Ureter (tissue), 1 donor: ENCODE measurements around the gene RGS12. TPM values are rescaled to one million over a fixed set of nuclear protein-coding genes. Genes with fewer than 3 reads are reported as not detected.

Source experiments
- DNase-seq: peaks from one replicate; pipeline ENCODE4 v3.0.0-alpha.2; 2020; ENCODE audit warnings: low spot score
- total RNA-seq: library from RNA; stranded (reverse); gene quantifications from one replicate; pipeline ENCODE4 v1.2.4, GENCODE V29; 2023
- donor health status: DM: yes; HTN: yes; CAD: no.

The RGS12 gene
- 50.8 TPM for total RNA-seq

- DNase-seq: peak; percentile 94
Measured at GRCh38 chr4:3292571-3293400, at the start of gene RGS12. Gene RGS12, plus strand, starts transcription at chr4:3293021. Its CDS starts 23,150 bp downstream, at chr4:3316171.

GRCh38 chr4:3243136-3243780, 49.6 kb upstream of the RGS12 start:
- no peak for DNase-seq

GRCh38 chr4:3244002-3244401, 48.8 kb upstream of the RGS12 start:
- DNase-seq: no peak

GRCh38 chr4:3244747-3245146, 48.1 kb upstream of the RGS12 start:
- no peak for DNase-seq

- no peak for DNase-seq
Measured at GRCh38 chr4:3245676-3246075, 47.1 kb upstream of the RGS12 start.

GRCh38 chr4:3246458-3247398, 46.1 kb upstream of the RGS12 start:
- DNase-seq: no peak

- DNase-seq: no peak
Measured at GRCh38 chr4:3247399-3248177, 45.2 kb upstream of the RGS12 start.

GRCh38 chr4:3248178-3248480, 44.7 kb upstream of the RGS12 start:
- no peak for DNase-seq

- DNase-seq: no peak
Measured at GRCh38 chr4:3248811-3249661, 43.8 kb upstream of the RGS12 start, which contains the start of gene MSANTD1. Gene MSANTD1, plus strand, starts transcription at chr4:3249159. Its CDS starts 64 bp downstream, at chr4:3249223.

- no peak for DNase-seq
Measured at GRCh38 chr4:3249711-3250437, 42.9 kb upstream of the RGS12 start.

- DNase-seq: no peak
Measured at GRCh38 chr4:3250438-3250955, 42.3 kb upstream of the RGS12 start.

- DNase-seq: no peak
Measured at GRCh38 chr4:3250956-3251690, 41.7 kb upstream of the RGS12 start.

GRCh38 chr4:3251691-3252479, 40.9 kb upstream of the RGS12 start:
- no peak for DNase-seq

GRCh38 chr4:3252480-3252828, 40.4 kb upstream of the RGS12 start:
- no peak for DNase-seq

- no peak for DNase-seq
Measured at GRCh38 chr4:3252831-3253641, 39.8 kb upstream of the RGS12 start.

GRCh38 chr4:3253808-3254207, 39.0 kb upstream of the RGS12 start:
- no peak for DNase-seq
